Measurements from ENCODE around the gene MYO6. TPM values are rescaled to one million over a fixed set of nuclear protein-coding genes. Genes with fewer than 3 reads are reported as not detected.

MYO6 gene
- total RNA-seq, 1 experiment from 2014 or later: 6.9 TPM

DNA sequence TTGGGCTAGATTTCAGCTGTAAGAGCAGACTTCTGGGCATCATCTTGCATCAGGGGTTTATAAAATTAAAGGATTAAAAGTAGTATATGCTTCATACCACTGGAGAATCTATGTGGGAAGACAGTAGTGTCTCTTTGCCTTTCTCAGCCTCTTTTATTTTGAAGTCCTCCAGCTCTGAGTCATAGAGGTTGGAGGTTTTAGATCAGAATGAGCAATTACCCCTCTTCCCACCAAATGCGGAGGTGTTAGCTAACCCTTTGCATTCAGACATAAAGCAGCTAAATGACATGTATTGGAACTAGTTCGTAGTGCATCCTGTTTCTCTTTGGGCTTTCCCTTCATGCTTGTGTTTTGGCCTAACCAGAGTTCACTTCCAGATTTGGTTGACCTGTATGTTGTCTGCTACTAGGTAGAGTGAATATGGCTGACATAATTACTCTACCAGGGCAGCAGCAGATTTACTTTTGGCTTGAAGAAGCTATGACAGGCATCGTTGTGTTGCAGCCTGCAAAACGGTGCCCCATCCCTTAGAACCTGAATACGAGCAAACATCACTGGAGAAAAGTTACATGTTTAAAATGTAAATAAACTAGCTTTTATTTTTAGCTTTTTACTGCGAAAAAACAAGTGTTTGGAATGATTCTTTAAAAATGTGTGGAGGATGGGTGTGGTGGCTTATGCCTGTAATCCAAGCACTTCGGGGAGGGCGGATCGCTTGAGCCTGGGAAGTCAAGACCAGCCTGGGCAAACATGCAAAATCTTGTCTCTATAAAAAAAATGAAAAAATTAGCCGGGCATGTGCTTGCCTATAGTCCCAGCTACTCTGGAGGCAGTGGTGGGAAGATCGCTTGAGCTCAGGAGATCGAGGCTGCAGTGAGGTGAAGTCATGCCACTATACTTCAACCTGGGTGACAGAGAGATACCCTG lies 82.2 kb downstream of the MYO6 start:
- H3K27me3 ChIP-seq: no peaks in the 10 kb centered on the region
- H3K9me3 ChIP-seq (replicated peaks): no peaks in the 10 kb centered on the region
- H3K4me3 ChIP-seq: no peak overlapping the region
- no peaks in the 10 kb centered on the region for H3K4me1 ChIP-seq
- no peak for DNase-seq
- no peak overlapping the region for H3K27ac ChIP-seq
- no peaks in the 10 kb centered on the region for H3K36me3 ChIP-seq

DNA sequence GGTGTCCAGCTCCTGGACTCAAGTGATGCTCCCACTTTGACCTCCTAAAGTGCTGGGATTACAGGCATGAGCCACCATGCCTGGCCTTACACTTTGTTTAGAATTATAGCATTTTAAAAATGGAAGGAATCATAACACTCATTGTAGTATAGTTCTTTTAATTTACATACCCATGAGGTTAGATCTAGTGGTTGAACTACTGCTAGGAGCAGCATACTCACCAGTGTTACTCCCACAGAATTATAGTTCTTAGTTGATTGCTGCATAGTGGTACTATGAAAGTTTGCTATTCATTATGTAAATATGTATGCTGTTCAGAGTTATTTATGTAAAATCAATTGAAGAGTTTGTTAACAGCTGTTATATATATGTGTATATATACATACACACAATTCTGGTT lies 85.4 kb downstream of the MYO6 start:
- no peak overlapping the region for H3K27ac ChIP-seq
- no peaks in the 10 kb centered on the region for H3K27me3 ChIP-seq
- no peaks in the 10 kb centered on the region for H3K9me3 ChIP-seq (replicated peaks)
- DNase-seq: no peak
- no peak overlapping the region for H3K4me3 ChIP-seq
- H3K36me3 ChIP-seq: no peaks in the 10 kb centered on the region
- no peaks in the 10 kb centered on the region for H3K4me1 ChIP-seq

DNA sequence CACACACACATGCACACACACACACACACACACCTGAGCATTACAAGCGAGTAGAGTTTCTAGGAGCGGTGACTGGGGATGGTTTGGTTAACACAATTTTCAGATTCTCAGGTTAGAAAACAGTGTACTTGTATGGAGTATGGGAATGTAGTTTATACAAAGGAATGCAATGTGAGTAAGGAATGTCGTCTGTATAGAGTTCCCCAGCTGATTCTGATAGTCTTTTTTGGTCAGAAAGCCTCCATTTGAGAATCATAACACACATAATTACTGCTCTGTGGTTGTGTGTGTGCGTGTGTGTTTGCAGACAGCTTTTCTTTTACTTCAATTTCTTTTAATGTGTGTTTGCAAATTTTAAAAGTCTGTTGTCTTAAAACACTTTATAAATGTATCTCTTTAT lies 93.2 kb downstream of the MYO6 start:
- no peak for DNase-seq

DNA sequence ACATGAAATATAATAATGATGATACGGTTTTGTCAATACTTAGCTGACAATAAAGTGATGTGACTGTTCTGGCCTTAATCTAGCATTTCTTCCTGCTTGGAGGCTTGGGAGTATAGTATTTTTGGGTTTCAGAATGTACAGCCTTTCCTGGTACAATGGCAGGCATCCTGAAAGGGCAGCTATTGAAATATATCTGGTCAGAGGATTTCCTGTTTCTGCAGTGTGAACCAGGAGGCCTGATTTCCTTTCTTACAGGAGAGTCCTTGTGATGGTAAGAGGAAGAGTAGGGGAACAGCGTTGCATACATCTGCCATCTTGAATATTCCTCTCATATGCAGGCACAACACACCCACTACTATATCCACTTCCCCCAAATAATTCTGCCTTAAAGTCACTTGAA lies 93.7 kb downstream of the MYO6 start:
- Histone ChIP-seq H3K36me3 (no peaks in the 10 kb centered on the region), H3K9me3 (replicated peaks) (no peaks in the 10 kb centered on the region), H3K4me1 (no peaks in the 10 kb centered on the region), H3K4me3 (no peak overlapping the region), H3K27me3 (no peaks in the 10 kb centered on the region), H3K27ac (no peak overlapping the region)
- no peak for DNase-seq

More for the DNA sequence above, 93.2 kb downstream of the MYO6 start:
- Histone ChIP-seq H3K9me3 (replicated peaks) (no peaks in the 10 kb centered on the region), H3K4me3 (no peak overlapping the region), H3K36me3 (no peaks in the 10 kb centered on the region), H3K27me3 (no peaks in the 10 kb centered on the region), H3K27ac (no peak overlapping the region), H3K4me1 (no peaks in the 10 kb centered on the region)

DNA sequence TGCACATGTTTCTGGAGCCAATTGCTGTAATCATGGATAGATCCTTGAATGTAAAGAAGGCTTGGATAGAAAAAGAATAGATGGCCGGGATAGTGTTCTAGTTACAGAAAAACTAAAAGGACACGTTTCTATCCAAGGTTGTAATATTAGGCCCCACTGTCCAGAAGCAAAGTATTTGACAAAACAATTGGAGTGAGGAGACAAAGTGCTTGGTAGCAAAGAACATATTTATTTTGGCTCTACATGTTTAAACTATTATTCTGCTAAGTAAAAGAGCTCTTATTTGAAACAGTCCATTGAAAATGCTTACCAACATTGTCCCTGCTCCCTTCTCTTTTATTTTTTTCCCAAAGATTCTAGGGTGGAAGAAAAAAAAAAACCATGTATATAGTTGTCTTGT lies 94.4 kb downstream of the MYO6 start:
- no peak overlapping the region for H3K4me3 ChIP-seq
- H3K9me3 ChIP-seq (replicated peaks): no peaks in the 10 kb centered on the region
- H3K4me1 ChIP-seq: no peaks in the 10 kb centered on the region
- H3K27me3 ChIP-seq: no peaks in the 10 kb centered on the region
- DNase-seq: no peak
- H3K36me3 ChIP-seq: no peaks in the 10 kb centered on the region
- no peak overlapping the region for H3K27ac ChIP-seq

DNA sequence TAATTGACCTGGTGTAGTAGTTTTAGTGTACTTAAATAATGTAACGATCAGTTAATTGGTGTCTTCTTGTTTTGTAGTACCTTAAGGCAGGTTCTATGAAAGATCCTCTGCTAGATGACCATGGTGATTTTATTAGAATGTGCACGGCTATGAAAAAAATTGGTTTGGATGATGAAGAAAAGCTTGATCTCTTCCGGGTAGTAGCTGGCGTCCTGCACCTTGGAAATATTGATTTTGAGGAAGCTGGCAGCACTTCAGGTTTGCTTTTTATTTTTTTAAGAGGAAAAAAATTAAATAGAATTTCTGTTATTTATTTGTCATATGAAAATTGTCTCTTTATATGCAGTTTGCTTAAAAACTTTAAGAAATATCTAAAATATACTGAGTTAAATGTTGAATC lies 99.2 kb downstream of the MYO6 start:
- H3K4me1 ChIP-seq: no peaks in the 10 kb centered on the region
- no peak overlapping the region for H3K4me3 ChIP-seq
- H3K9me3 ChIP-seq (replicated peaks): no peaks in the 10 kb centered on the region; the same call in 1 of the 2 replicates
- H3K27ac ChIP-seq: no peak overlapping the region
- no peaks in the 10 kb centered on the region for H3K36me3 ChIP-seq
- H3K27me3 ChIP-seq: no peaks in the 10 kb centered on the region
- no peak for DNase-seq

DNA sequence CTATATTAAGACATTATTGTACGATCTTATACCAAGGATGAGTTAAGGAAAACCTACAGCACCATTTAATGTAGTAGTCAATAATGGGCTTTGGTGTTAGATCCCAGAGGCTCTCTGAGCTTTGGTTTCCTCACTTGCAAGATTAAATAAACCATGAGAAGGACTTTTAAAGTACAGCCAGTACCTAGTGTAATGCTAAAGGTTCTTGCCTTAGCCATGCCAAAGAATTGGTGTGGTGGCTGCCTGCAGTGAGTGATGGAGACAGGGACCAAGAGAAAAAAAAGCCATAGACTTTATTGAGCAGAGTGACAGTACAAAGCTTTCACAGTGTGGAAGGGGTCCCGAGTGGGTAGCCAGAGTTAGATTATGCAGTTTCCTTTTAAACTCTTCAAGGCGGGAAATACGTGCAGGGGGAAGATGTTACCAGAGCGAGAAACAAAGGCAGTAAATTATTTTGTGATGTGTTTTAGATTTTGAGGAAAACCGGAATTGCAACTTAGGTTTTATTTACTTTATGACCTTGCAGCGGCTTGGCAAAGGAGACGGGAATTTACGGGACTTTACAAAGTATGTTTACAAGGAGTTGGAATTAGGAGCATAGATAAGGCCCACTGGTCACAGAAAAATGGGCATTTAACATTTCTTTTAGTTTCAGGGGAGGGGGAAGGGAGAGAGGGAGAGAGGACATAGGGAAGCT lies 100.4 kb downstream of the MYO6 start:
- DNase-seq: no peak
- no peaks in the 10 kb centered on the region for H3K36me3 ChIP-seq
- no peaks in the 10 kb centered on the region; the same call in 1 of the 2 replicates for H3K9me3 ChIP-seq (replicated peaks)
- H3K27ac ChIP-seq: no peak overlapping the region
- H3K4me1 ChIP-seq: no peaks in the 10 kb centered on the region
- H3K27me3 ChIP-seq: no peaks in the 10 kb centered on the region
- H3K4me3 ChIP-seq: no peak overlapping the region

DNA sequence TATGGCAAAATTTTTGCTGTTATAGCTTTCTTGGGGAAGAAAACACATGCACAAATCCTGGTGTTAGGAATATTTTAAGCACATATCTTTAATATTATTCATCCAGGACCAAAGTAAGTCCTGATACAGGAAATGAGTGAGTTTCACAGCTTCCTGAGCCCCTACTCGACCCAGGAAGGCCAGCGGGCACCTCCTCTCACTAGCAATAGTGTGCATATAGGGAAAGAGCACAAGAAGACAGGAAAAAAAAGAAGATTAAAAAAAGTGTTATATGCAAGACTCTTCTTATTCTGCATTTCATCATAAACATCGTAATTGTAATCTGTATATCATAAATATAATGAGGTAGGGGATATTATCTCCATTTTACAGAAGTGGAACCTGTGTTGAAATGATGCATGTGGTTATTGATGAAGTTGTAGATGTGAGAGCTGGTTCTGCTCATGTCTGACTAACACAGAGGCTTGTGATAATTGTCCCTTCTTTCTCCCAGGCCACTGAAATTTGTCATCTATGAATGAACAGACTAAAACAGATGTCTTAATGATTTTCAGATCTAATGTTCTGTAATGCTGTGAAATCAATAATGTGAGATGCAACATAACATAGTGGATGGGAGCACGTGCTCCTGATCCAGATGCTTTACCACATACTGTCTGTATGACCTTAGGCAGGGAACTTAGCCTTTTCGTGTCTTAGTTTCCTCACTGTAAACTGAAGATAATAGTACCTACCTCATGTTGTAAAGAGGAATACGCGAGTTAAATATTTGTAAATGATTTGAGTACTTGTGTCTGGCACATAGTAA lies 101.2 kb downstream of the MYO6 start:
- no peaks in the 10 kb centered on the region for H3K4me1 ChIP-seq
- no peak overlapping the region for H3K27ac ChIP-seq
- H3K36me3 ChIP-seq: no peaks in the 10 kb centered on the region
- H3K9me3 ChIP-seq (replicated peaks): no peaks in the 10 kb centered on the region; the same call in 1 of the 2 replicates
- H3K4me3 ChIP-seq: no peak overlapping the region
- DNase-seq: no peak
- H3K27me3 ChIP-seq: no peaks in the 10 kb centered on the region

DNA sequence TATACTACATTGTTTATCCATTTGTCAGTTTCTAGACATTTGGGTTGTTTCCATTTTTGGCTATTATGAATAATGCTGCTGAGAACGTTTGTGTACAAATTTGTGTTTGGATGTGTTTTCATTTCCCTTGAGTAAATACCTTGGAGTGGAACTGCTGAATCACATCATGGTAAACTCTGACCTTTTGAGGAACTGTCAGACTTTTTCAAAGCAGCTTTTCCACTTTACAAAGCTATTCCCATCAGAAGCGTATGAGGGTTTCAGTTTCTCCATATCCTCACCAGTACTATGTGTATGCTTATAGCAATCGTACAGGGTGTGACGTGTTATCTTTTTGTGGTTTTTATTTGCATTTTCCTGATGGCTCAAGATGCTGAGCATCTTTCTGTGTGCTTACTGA lies 103.7 kb downstream of the MYO6 start:
- no peak for DNase-seq
- Histone ChIP-seq H3K27me3 (no peaks in the 10 kb centered on the region), H3K27ac (no peak overlapping the region), H3K4me1 (no peaks in the 10 kb centered on the region), H3K9me3 (replicated peaks) (no peaks in the 10 kb centered on the region; the same call in 1 of the 2 replicates), H3K4me3 (no peak overlapping the region), H3K36me3 (no peaks in the 10 kb centered on the region)

DNA sequence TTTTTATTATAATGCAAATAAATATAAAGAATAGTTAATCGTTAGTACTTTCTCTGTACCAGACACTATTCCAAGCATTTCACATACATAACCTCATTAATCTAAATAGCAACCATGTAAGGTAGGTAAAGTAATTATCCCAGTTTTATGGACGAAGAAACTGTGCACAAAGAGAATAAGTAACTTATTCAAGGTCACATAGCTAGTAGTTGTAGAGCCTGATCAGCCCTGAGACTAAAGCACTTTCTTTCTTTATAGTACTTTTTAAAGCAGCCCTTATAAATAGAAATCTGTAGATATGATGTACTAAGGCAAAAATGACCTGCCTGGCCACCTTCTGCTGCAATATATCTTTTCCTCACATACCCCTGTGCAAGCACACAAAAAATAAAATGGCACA lies 104.8 kb downstream of the MYO6 start:
- Histone ChIP-seq H3K36me3 (no peaks in the 10 kb centered on the region), H3K4me1 (no peaks in the 10 kb centered on the region), H3K27ac (no peak overlapping the region), H3K27me3 (no peaks in the 10 kb centered on the region), H3K9me3 (replicated peaks) (no peaks in the 10 kb centered on the region; the same call in 1 of the 2 replicates), H3K4me3 (no peak overlapping the region)
- DNase-seq: no peak

DNA sequence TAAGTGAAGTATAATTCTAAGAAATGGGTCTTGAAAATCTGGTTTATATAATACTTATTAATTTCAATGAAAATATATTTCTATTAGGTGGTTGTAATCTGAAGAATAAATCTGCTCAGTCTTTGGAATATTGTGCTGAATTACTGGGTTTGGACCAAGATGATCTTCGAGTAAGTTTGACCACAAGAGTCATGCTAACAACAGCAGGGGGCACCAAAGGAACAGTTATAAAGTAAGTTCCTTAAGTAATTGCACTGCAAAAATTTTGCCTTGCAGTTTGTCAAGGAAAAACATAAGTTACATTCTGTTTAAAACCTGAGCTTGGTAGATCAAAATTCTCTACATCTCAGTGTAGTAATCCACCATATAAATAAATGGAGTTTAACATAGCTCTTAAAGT lies 106.0 kb downstream of the MYO6 start:
- Histone ChIP-seq H3K27ac (no peak overlapping the region), H3K27me3 (no peaks in the 10 kb centered on the region), H3K36me3 (no peaks in the 10 kb centered on the region), H3K9me3 (replicated peaks) (no peaks in the 10 kb centered on the region; the same call in 1 of the 2 replicates), H3K4me3 (no peak overlapping the region), H3K4me1 (no peaks in the 10 kb centered on the region)
- peak; percentile 47 to 78 for DNase-seq

DNA sequence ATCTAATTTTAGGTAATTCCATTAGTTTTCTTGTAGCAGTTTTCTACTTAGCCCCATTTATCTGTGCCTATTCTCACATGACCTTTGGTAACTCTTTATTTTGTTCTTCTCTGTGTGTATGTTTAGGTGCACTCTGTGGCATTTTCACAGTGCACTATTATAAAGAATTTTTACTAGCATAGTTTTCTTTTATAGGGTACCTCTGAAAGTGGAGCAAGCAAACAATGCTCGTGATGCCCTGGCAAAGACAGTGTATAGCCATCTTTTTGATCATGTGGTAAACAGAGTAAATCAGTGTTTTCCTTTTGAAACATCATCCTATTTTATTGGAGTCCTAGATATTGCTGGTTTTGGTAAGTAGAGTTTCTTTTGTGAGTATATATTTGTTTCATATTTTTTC lies 107.9 kb downstream of the MYO6 start:
- no peak overlapping the region for H3K27ac ChIP-seq
- no peaks in the 10 kb centered on the region for H3K27me3 ChIP-seq
- H3K4me3 ChIP-seq: no peak overlapping the region
- no peak for DNase-seq
- H3K4me1 ChIP-seq: no peaks in the 10 kb centered on the region
- no peaks in the 10 kb centered on the region for H3K36me3 ChIP-seq
- no peaks in the 10 kb centered on the region; the same call in 1 of the 2 replicates for H3K9me3 ChIP-seq (replicated peaks)

DNA sequence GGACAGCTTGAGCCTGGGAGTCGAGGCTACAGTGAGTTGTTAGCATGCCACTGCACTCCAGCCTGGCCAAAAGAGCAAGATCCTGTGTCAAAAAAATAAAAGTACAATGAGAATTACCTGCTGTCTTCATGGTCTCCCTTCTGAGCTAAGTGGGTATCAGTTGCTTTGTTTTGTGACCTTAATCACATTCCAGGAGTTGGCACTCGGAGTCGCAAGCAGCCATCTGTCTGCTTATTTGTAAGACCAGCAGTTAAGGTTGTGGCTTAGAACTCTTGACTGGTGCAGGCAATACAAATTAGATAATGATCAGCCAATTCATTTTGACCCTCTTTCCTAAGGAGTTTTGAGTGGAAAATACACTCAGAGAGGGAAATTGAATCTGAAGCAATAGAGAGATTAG lies 114.0 kb downstream of the MYO6 start:
- no peak overlapping the region for H3K27ac ChIP-seq
- H3K36me3 ChIP-seq: no peaks in the 10 kb centered on the region
- H3K9me3 ChIP-seq (replicated peaks): no peaks in the 10 kb centered on the region
- no peak overlapping the region for H3K4me3 ChIP-seq
- no peaks in the 10 kb centered on the region for H3K27me3 ChIP-seq
- H3K4me1 ChIP-seq: no peaks in the 10 kb centered on the region
- DNase-seq: no peak

DNA sequence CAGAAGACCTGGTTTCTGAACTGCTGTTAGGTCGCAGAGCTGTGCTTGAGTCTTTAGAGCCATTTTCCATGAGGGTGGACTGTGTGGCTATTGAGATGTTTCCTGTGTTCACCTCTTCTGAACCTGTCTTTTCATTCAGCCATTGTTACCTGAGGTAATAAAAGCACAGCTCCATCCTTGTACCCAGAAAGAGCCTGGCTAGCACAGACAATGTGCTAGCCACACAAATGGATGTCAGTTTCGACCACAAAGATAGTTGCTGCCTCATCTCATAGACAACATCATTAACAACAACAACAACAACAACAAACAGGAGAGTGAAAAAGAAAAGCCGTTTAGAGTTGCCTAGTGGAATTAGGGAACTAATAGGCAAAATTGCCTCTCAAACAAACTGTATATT lies 114.7 kb downstream of the MYO6 start:
- Histone ChIP-seq H3K4me1 (no peaks in the 10 kb centered on the region), H3K27ac (no peak overlapping the region), H3K9me3 (replicated peaks) (no peaks in the 10 kb centered on the region), H3K4me3 (no peak overlapping the region), H3K36me3 (no peaks in the 10 kb centered on the region), H3K27me3 (no peaks in the 10 kb centered on the region)
- DNase-seq: no peak

DNA sequence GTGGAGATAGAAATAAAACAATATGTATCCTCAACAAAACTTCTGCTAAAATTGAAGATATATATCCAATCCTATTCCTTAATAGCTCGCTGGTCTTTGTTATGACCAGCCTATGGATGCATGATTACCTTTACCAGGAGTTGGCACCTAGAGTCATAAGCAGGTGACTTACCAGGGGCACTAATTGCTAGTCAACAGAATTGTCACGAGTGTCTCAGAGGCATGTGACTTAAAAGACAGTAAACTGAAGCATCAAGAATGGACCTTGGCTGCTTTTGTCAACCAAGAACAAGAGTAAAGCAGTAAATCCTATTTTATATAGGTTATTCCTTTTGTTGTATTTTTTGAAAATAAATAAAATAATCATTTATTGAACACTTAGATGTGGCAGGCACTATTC lies 115.4 kb downstream of the MYO6 start:
- no peak for DNase-seq
- no peaks in the 10 kb centered on the region for H3K4me1 ChIP-seq
- H3K27ac ChIP-seq: no peak overlapping the region
- H3K27me3 ChIP-seq: no peaks in the 10 kb centered on the region
- no peak overlapping the region for H3K4me3 ChIP-seq
- H3K36me3 ChIP-seq: no peaks in the 10 kb centered on the region
- H3K9me3 ChIP-seq (replicated peaks): no peaks in the 10 kb centered on the region

Data from SJCRH30 (cell line).